Activated CD8-positive, alpha-beta memory T cell treated with anti-CD3 and anti-CD28 coated beads for 1 hour (primary cell): ENCODE measurements around the gene VGLL2.
"Not testable (repeated sequence)": the region's sequence is repeated elsewhere in the genome, so short reads cannot be mapped to it uniquely, and the experiment has no call there.

Source experiments
- DNase-seq, 2 donors: peaks; one replicate each; pipeline ENCODE4 v3.0.0-alpha.2; 2020; ENCODE audit warnings: low read depth in 1 of 2; ENCODE audit errors: extremely low read depth in 1 of 2

The VGLL2 gene

DNA sequence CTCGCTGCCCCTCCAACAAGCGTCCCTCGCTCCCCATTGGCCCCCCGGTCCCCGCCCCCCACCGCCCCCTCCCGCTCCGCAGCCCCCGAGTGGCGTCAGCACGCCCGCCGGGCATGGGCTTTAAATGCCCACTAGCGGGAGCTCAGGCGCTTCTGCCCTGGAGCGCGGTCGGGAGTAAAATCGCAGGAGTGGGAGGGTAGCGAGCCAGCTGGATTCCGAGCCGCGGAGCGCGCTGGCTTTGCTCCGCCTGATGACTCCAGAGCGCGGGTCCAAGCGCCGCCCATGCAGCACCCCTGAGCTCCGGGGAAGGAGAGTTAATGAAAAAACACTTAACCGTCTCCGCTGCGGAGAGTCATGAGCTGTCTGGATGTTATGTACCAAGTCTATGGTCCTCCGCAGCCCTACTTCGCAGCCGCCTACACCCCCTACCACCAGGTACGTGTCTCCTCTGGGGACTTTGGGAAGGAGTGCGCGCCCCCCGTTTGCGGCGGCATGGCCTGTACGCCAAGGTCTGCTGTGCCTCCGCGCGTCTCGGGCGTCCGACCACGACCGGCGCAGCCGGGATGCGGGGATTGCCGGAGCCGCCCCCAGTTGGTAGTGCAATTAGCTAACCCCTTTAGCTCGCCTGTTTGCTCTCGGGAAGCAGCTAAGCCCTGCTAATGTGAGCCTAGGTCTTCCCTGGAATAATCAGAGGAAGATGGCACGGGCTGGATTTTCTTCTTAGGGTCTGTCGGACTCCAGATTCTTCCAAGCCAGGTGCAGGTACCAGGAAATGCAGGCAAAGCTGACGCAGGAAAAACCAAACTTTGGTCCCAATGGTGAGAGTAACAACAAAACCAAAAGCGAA lies at the start of gene VGLL2:
TSS of gene VGLL2 (plus strand) at position 149 of the 847 bp plus-strand sequence. CDS start at position 355, 206 bp downstream.
- DNase-seq, result no peak

- no peak for DNase-seq
Measured at GRCh38 chr6:117222861-117223260, 42.5 kb upstream of the VGLL2 start.

DNA sequence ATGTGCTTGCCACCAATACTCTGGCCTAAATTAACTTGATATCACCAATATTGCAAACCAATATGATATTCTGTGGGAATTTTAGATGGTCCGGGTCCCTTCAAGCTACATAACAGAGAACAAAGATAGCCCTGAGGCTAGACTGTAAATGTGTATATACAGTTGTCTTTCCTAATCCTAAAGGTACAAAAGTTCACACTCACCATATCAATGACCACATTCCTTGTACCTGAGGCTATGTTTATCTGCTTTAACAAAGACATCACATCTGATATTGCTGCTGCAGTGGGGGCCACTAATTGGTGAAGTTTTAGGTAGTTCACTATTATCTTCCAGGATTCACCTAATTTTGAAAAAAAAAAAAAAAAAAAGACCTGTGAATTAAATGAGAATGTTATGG lies 38.6 kb upstream of the VGLL2 start:
- no peak for DNase-seq

GRCh38 chr6:117227245-117227962 lies 38.0 kb upstream of the VGLL2 start:
- no peak for DNase-seq

- no peak for DNase-seq
Measured at GRCh38 chr6:117228202-117228601, 37.2 kb upstream of the VGLL2 start.

DNA sequence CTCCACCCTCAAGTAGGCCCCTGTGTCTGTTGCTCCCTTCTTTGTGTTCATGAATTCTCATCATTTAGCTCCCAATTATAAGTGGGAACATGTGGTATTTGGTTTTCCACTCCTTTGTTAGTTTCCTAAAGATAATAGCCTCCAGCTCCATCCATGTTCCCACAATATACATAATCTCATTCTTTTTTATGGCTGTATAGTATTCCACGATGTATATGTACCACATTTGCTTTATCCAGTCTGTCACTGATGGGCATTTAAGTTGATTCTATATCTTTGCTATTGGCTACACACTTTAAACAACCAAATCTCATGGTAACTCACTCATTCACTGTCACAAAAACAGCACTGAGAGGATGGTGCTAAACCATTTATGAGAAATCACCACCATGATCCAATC lies 35.5 kb upstream of the VGLL2 start:
- DNase-seq, result no peak

DNA sequence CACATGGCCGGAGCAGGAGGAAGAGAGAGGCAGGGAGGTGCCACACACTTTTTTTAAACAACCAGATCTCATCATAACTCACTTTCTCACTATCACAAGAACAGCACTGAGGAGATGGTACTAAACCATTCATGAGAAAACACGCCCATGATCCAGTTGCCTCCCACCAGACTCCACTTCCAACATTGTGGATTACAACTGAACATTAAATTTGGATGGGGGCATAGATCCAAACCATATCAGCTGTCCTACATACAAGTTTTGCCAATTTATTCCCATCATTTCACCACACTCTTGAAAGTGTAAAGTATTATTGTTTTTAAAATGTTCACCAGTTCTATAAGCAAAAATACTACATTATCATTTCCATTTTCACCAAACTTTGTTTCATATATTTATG lies 33.9 kb upstream of the VGLL2 start:
- no peak for DNase-seq

- no peak for DNase-seq
Measured at GRCh38 chr6:117232196-117232595, 33.2 kb upstream of the VGLL2 start.

- DNase-seq, result no peak
Measured at GRCh38 chr6:117233145-117233544, 32.2 kb upstream of the VGLL2 start.

GRCh38 chr6:117237561-117237960 lies 27.8 kb upstream of the VGLL2 start:
- no peak for DNase-seq

DNA sequence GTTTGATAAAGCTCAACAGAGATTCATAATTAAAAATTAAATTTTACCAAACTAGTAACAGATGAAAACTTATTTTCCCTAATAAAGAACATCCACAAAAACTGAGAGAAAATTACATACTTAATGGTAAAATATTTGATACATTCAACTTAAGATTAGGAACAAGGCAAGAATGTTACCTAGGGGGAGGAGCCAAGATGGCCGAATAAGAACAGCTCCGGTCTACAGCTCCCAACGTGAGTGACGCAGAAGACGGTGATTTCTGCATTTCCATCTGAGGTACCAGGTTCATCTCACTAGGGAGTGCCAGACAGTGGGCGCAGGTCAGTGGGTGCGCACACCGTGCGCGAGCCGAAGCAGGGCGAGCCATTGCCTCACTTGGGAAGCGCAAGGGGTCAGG lies 20.8 kb upstream of the VGLL2 start:
- DNase-seq, result not testable (repeated sequence)

GRCh38 chr6:117244979-117245378 lies 20.4 kb upstream of the VGLL2 start:
- not testable (repeated sequence) for DNase-seq

DNA sequence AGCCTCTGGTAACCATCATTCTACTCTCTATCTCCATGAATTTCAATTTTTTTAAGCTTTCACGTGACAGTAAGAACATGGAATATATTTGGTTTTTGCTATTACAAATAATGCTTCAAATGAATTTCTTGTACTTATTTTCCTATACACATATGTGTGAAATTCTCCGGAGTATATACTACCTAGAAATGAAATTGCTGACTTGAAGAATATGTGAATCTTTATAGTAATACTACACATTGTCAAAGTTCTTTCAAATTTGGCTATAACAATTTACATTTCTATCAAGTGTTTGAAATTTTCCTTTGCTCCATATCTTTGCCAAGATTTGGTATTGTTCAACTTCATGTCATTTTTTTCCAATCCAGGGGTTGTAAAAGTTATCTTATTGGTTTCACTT lies 11.6 kb upstream of the VGLL2 start:
- no peak for DNase-seq

- DNase-seq, result no peak
Measured at GRCh38 chr6:117262799-117263198, 2.6 kb upstream of the VGLL2 start.

- DNase-seq, result no peak
Measured at GRCh38 chr6:117263353-117263927, 1.9 kb upstream of the VGLL2 start.

- no peak for DNase-seq
Measured at GRCh38 chr6:117264369-117264691, 1.0 kb upstream of the VGLL2 start.

- DNase-seq, result no peak
Measured at GRCh38 chr6:117264692-117265409, 507 bp upstream of the VGLL2 start.

- no peak for DNase-seq
Measured at GRCh38 chr6:117266257-117267053, 1.1 kb downstream of the VGLL2 start.

- DNase-seq, result no peak
Measured at GRCh38 chr6:117267054-117267347, 1.6 kb downstream of the VGLL2 start.

- DNase-seq, result no peak
Measured at GRCh38 chr6:117267766-117268534, 2.6 kb downstream of the VGLL2 start.
